ENCODE data around the gene ZNF892. TPM values are rescaled to one million over a fixed set of nuclear protein-coding genes. Genes with fewer than 3 reads are reported as not detected.

The ZNF892 gene
- total and polyA plus RNA-seq, 2 of the 13 experiments (the other 11 are each of a cell fraction or from before 2014, with no cell fraction given) = not detected

GRCh38 chr2:95165371-95166064, 41.8 kb upstream of the ZNF892 start, which contains the start of gene ZNF2 (continued):
- TF ChIP-seq AFF4 (CRISPR knock-in tag; IDR thresholded peaks at IDR 0.05) (no peak; the same call in 1 of the 2 replicates), CREBL2 (CRISPR knock-in tag; IDR thresholded peaks at IDR 0.05; ENCODE audit: borderline replicate concordance) (no peak), ZNF773 (CRISPR knock-in tag; IDR thresholded peaks at IDR 0.05; ENCODE audit: borderline replicate concordance) (0 out of 2 replicates have a peak, but pooled peaks have one; percentile 50), ZNF12 (CRISPR knock-in tag; IDR thresholded peaks at IDR 0.05) (peak; percentile 13; the same call in 1 of the 2 replicates), NFKBIZ (CRISPR knock-in tag; IDR thresholded peaks at IDR 0.05) (peak; percentile 39; the same call in 1 of the 2 replicates), E2F5 (CRISPR knock-in tag; conservative IDR thresholded peaks at IDR 0.05) (no peak; the same call in 1 of the 2 replicates), ZNF7 (CRISPR knock-in tag; IDR thresholded peaks at IDR 0.05) (no peak), KLF12 (CRISPR knock-in tag; IDR thresholded peaks at IDR 0.05; ENCODE audit: borderline replicate concordance) (no peak), SMARCE1 (IDR thresholded peaks at IDR 0.05; ENCODE audit: borderline replicate concordance) (no peak), HNF4A (CRISPR knock-in tag; IDR thresholded peaks at IDR 0.05) (no peak), AKAP8 (CRISPR knock-in tag; IDR thresholded peaks at IDR 0.05) (peak; percentile 94), ATF1 (CRISPR knock-in tag; IDR thresholded peaks at IDR 0.05) (peak; percentile 99), ZNF841 (CRISPR knock-in tag; IDR thresholded peaks at IDR 0.05; ENCODE audit: borderline replicate concordance) (0 out of 2 replicates have a peak, but pooled peaks have one; percentile 29), NONO (IDR thresholded peaks at IDR 0.05) (no peak), NONO (CRISPR knock-in tag; conservative IDR thresholded peaks at IDR 0.05) (peak; percentile 95), MXD4 (CRISPR knock-in tag; IDR thresholded peaks at IDR 0.05) (peak; percentile 82; the same call in 1 of the 2 replicates), ZSCAN20 (CRISPR knock-in tag; IDR thresholded peaks at IDR 0.05; ENCODE audit: borderline replicate concordance) (no peak; the same call in 1 of the 2 replicates), MYNN (CRISPR knock-in tag; IDR thresholded peaks at IDR 0.05; ENCODE audit: low read depth) (peak; percentile 92; the same call in 1 of the 2 replicates), ZNF350 (CRISPR knock-in tag; IDR thresholded peaks at IDR 0.05; ENCODE audit: borderline replicate concordance, low read depth) (peak; percentile 99), SMARCC2 (IDR thresholded peaks at IDR 0.05) (no peak), ZFP91 (CRISPR knock-in tag; IDR thresholded peaks at IDR 0.05; ENCODE audit: borderline replicate concordance) (peak; percentile 93)
